ENCODE measurements around the gene TM4SF4.
A peak's percentile ranks its signal among the peaks of the same experiment; 100 is the strongest.

TM4SF4 gene

DNA sequence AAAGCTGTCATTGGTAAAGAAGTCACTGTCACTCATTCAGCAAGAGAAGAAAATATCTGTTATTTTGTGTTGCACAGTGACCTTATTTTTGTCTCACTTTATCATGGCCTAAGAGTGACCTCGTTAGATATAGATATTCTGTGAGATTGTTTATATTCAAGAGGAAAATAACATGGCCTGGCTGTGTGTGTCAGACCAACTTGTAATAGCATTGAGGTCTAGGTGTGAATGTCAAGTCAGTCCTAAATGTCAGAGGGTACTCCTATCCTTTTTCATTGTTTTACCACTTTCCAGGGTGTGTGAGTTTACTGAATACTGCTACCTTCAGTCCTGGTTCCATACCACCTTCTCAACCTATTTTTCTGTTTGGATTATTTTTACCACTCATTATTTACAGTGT is 18.5 kb upstream of the TM4SF4 start:
- no peak for DNase-seq

DNA sequence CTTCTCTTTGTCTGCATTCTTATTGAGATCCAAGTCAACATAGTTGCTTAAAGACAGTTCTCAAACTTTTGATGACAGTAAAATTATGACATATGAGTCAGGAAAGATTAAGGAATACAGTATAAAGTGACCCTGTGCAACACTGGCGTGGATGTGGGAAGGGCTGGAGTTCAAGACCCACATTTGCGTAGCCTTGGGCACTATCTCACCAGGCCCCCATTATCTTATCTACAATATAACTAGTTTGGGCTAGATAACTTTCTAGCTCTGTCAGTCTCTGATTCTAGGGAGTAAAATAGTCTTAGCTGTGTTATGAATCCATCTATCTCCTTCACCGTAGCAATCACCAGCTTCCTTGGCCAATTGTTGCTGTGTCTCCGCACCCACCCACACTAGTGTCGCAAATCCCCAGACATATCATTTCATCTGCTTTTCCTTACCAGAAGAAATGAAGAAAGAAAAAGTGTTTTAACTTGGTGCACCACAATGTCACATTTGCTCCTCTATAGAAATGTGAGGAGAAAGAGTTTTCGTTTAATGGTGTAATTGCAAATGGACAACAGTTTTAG is 14.9 kb upstream of the TM4SF4 start:
- no peak for DNase-seq

DNA sequence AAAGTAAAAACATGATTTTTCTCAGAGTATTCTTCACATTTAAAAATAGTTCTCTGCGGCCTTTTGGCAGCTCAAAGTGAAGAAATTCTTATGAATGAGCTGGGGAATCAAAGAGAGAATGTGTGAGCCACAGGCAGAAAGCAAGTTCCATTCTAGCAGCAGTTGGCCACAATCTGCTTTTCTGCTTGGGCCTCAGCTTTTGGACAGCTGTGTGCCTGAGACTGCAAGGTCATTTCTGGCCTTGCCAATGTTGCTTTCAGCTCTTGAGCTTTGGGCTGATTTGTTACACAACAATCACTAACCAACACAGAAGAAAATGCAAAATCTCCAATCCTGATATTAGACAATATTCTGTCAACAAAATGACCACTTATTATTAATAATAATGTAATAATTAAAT is 14.4 kb upstream of the TM4SF4 start:
- no peak for DNase-seq

DNA sequence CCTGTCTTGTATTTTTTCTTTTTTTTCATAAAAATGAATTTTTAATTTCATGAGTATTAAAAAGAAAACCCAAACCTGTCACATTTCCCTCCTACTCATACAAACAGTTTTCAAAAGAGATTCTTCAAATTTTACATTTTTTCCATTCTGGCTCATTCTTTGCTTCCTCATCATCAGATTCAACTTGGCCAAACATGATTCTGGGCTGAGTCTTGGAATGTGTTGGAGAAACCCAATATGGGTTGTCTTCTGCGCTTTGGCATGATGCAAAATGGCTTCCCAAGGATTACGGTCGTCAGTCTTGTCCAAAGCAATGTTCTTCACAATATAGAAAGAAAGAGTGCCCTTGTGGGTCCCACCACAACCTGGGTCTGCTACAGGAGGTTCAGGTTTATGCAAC is 12.4 kb upstream of the TM4SF4 start:
- no peak for DNase-seq

DNA sequence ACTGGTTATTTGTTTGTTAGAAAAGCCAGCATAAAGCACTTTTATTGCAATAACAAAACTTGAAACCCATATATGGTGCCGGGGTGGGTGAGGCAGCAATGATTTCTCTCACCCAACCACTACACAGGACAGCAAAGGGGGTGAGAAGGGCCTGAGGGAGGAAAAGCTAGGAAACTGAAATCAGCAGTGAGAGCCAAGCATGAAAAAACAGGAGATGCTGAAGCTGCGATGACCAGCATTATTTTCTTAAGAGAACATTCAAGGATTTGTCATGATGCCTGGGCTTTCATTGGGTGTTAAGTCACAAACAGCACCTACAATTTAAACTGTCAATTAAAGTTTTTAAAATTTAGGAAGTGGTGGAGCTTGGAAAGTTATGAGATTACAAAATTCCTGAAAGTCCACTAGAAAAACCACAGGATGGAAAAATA is 11.9 kb upstream of the TM4SF4 start:
- peak; percentile 53 for DNase-seq

DNA sequence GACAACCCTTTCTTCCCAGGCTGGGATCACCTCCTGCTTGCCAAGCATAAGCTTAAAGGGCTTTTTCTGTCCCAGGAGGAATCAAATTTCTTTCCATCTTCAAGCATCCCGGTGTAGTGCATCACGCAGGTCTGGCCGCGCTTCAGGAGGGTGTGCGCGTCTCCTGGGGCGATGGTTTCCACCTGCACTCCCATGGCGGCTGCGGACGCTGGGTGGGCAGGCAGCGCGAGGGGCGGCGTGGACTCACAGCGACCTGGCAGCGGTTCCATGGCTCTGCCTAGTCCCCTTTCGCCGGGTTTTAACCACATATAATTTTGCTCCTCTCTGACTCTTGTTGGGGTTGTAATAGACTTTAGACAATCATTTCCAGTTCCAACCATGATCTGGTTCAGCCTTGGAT is 10.6 kb upstream of the TM4SF4 start:
- DNase-seq = no peak

DNA sequence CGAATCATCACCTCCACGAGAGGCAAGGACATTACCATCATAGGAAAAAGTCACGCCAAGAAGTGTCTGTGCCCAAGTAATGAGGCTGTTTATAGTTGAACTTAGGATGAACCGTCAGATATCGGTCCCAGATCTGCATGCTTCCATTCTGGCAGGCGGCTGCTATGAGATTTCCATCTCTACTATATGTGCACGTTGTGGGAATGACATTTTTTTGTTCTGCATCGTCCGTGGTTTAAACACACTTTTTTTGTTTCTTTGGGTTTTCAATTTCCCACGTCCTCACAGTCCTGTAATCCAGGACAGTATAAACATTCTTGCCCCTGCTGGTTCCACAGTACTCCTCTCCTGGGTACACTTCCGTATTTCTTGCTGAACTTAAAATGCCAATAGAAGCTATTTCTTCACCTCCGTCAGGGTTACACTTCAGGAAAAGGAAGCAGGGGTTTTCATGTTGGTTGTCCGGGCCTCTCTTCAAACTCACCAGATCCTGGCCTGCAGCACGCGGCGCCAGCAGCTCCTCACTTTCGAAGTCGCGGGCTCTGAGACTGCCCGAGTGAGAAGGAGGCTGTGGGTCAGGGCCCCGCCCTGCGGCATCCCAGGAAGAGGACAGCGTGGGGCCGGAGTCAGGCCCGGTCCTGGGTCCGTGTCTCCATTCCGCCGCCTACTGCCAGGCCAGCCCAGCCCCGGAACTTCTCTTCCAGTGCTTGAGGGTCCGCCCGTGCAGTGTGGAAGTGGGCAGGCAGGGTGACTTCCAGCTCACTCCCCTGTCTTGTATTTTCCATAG is 9.8 kb upstream of the TM4SF4 start:
- peak; percentile 55 for DNase-seq

DNA sequence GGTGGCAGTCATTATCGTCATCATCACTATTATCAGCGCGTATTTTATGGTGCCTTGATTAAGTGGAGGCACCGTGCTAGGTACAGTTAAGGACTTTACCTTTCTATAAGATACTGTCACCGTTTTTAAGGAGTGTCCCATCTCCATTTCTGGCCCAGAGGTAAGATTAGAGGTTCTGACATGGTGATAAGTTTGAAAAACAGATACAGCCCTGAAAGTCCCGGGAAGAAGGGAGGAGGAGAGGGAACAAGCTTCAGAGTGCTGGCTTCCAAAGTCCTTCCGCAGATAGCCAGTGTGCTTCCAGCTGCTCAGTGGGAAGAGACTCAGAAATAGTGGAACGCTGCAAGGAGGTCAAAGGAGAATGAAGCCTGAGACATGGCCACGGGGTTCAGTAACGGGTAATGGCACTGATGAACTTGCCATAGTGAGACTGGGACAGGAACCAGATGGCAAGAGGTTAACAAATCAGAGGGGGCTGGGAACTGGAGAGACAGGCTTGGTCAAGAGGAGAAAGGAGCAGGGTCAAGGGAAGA is 9.1 kb upstream of the TM4SF4 start:
- no peak for DNase-seq

DNA sequence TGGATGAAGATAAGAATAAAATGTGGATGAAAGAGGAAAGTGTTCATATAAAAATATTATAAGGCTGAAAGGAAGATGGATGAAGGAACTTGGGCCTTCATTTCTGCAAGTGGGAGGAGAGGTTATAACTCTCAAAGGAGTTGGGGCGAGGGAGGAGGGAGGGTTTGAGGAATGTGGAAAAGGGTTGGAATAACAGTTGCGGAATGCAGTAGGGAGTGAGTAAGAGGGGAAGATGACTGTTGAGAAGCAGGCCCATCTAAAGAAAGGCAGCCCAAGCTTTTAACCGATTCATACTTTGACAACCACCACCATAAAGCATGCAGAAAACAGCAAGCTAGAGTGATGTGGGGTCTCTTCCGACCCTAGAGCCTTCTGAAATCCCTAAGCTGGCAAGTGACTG is 8.3 kb upstream of the TM4SF4 start:
- DNase-seq = no peak

DNA sequence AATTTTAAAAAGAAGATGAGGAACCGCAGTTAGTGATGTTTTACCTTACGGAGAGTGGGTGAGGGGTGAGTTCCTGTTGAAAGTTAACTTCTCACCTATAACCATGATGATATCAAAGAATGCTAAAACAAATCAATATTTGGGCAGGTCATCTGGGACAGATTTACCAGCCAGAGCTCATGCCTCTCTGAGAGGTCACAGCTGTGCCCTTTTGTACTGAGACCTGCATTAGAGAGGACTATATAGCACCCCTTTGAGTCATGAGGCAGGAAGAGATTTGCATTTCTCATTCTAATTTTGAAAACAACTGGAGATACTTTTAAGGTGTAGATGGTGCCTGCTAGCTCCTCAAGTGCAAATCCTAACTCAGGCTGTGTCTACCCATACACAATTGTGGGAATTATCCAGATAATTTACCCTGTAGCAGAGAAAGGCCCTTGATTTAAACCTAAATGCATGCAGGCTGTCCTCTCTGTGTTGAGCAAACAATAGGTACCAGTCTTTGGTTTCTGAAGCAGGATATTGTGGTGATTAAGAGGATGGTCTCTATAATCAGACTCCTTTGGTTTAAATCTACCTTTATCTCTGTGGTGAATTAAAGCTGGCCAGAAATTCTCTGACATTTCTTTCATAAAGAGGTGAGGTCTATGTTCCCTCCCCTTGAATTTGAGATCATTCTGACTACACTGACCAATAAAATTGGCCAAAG is 5.8 kb upstream of the TM4SF4 start:
- DNase-seq = no peak

DNA sequence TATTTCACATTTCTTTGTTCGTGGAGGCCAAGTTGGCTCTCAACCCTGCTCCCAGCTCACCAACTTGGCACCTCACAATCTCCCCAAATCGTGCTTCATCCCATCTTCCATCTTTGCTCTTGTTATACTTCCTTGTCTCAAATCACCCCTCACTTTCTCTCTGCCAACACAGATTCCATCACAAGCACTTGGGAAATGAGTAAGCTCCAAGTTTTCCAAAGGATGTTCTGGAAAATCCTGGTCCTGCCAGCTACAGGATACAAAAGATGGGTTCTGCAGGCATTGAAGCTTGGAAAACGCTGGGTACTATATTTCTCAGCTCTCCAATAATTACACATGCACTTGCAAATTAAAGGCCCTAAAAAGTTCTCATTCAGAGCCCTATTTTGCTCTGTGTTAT is 4.1 kb upstream of the TM4SF4 start:
- no peak for DNase-seq

DNA sequence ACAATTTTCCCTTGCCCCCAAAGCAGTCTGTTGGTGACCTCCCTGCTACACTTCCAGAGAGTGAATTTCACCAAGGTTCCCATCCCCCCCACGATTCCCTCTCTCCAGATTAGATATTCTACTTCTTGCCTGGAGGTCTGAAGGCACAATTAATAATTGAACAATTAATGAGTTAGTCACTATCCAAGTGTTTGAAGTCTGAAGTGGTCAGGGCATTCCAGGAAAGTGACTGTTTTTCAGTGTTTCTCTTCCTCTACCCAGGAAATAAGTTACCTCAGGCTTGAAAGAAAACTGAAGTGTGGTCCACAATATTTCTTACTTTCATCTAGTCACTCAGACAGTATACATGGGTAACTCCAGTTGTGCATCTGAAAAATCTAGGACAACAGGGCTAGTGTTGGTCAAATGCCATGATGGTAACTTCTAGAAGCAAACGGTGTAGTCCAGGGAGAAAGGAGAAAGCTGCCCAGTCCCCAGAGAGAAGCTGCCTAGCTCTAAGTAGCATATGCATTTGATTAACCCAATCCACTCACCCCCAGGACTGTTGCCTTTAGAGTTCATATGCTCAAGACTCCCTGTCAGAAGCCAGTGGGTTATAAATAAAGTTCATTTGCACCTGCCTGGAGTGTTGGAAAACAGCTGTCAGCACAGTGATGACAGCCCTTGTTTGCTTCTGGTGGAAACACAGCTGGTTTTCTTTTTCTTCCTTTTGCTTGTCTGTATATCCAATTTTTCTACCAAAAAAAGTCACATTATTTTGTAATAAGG is 2.3 kb upstream of the TM4SF4 start:
- DNase-seq = no peak

DNA sequence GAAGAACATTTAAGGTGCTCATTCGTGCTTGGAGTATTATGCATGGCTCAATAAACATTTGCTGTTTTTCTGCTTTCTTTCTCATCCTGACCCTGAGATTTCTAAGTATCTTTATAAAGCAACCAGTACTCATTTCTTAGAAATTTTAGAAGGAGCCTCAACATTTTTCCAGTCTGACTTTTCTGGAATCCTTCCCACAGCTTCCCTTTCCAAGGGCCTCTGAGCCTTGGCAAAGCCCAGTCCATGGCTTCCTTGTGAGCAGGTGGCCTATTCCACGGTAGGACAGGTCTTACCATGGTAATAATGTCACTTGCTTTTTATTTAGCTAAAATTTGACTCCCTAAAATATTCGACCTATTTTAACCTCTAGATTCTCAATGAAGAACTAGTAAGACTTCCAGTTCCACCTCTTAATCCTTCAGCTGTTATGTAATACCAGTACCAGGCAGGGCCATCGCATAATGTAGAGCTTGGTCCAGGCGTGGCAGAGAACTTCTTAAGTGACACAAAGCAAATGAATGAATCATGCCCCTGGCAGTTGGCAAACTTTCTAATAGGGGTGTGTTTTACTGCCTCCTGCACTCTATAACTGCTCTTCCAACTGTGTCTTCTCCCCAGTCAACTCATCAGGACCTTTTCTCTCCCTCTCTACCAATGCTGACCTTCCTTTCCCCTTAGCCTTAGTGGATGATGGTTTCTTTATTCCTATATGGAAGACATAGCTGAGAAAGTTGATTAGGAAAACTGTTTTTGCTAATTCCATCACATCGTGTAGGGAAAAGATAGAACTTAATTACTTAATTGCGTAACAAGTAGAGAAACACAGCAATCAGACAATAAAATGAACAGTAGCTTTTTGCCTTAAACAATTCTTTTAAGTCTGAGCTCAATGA is 894 bp upstream of the TM4SF4 start:
- DNase-seq = peak; percentile 82

DNA sequence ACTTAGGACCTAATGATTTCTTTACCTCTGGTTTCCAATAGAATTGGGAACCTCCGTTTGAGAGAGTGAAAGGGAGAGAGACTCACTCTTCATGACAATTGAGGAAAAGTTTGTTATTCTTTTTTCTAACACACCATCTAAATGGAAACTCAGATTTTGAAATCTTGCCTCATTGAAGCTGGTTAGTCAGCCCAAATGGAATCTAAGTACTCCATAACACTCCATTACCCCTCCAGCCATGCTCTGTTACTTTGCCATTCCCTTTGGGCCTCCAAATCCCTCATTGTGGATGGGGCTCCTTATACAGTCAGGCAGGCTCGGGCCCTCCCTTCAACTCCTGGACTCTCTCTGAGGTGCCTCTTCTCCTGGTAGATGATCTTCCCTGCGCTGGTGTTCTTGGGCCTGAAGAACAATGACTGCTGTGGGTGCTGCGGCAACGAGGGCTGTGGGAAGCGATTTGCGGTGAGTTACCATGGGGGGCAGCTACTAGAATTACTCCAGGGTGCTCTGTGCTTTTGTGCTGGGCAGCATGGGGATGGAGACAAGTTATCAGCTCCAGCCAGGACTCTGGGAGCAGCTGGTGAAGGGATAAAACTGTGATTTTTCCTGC is 1.1 kb downstream of the TM4SF4 start:
- DNase-seq = no peak

DNA sequence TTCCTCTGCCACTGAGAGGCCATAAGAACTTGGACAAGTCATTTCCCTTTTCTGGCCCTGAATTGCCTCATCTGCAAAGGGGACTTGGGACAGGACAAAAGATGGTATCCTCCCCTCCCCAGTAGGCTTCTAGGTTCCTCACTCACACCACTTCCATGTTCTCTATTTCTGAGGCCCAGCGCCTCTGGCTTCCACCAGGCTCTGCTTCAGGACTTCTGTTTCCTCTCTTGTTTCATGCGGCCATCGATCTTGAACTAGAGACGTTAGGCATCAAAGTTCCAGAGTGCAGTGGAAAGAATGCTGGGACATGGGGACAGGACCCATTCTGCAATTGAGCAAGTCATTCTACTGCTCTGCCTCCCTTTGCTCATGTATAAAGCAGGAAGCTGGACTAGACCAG is 1.7 kb downstream of the TM4SF4 start:
- DNase-seq = peak; percentile 74

DNA sequence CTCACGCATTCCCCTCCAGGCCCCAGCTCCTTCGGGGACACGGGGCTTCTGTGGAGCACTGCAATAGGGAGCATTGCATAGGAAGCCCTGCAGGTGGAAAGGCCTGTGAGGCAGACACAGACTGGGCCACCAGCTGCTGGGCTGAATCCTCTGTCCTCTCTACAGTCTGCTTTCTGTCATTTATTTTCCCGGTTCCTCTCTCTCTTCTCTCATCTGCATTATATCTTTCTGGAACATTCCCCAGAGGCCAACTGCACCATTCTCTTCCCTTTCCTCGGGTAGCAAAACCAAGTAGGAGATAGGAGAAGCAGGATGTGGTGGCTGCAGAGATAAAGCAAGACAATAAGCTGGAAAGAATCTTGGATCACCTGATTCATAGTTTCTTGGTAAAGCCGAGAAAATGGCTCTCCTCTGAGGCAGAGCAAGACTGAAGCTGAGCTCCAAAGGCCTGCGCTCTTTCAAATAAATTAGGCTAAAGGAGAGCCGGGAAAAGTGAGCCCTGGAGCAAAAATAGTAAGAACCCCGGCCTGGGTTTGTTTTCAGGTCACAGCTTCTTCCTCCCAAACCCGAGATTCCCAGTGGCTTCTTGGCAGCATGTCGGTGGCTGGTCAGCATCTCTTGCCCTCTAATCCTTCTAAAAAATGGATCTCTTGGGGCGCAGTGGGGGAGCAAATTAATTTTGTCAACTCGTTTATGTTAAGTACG is 5.3 kb downstream of the TM4SF4 start:
- DNase-seq = no peak

DNA sequence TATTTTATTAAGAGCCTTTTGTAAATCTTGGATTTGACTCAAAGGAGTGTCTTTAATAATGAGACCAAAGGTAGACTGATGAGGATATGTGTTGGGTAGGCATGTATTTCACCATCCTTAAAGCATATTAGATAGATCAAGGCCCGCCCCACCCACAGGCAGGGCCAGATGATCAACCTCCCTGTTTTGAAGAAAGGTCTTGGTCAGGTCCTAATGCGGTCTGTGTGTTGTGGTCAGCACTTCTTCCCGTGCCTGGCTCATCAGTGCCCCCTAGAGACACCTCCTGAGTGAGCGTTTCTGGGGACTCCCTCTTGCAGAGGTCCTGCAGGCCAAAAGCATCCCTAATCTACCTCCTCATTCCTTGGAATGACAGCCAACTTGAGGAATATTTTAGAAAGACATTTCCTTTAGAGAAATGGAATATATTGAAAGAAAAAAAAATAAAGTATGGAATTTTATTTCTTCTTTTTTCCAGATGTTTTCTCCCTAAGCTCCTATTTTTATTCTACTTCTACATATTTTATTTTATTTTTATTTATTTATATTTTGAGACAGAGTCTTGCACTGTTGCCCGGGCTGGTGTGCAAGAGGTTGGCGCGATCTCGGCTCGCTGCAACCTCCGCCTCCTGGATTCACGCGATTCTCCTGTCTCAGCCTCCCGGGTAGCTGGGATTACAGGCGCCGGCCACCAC is 6.0 kb downstream of the TM4SF4 start:
- DNase-seq = peak; percentile 69

DNA sequence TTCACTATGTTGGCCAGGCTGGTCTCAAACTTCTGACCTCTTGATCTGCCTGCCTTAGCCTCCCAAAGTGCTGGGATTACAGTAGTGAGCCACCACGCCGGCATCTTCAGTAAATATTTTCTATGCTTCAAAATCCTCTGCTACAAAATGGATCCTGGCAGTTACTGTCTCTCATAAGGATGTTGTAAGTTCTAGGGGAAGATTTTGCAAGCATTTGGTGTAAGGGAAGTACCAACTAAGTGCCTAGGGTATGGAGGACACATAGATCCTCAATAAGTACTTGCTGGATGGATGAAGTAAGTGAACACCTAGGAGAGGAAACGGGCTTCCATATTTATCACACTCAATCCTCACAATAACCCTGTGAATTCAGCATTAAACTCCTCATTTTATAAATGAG is 6.6 kb downstream of the TM4SF4 start:
- peak; percentile 51 for DNase-seq

DNA sequence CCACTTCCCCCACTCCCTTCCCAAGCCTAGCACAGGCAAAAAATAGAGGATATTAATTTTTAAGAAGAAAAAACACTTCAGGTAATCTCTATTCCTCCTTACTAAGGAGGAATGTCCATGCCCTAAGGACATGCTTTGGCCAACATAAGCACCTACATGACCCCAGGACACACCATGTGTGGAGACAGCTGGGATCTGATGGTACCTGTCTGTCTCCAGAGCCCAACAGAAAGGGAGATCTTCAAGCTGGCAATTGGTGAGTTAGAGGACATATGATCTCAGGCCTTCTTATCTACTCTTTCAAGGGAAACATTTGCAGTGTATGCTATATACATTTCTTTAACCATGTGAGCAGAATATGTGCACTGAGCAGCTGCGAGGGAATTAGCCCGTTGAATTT is 7.0 kb downstream of the TM4SF4 start:
- DNase-seq = no peak

DNA sequence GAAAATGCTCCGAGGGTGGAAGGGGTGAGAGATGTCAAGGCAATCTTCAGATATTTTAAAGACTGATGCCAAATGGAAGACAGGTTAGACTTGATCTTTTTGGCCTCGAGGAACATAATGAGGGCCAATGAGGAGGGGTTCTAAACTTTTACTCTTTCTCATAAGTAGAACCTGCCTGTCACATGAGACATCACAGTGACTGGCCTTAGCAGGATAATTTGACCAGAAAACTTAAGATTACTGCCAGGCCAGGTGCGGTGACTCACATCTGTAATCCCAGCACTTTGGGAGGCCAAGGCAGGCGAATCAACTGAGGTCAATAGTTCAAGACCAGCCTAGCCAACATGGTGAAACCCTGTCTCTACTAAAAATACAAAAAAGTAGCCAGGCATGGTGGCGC is 12.2 kb downstream of the TM4SF4 start:
- DNase-seq = no peak

All from inflammatory macrophage treated with lipopolysaccharide for 4 hours (primary cell).